Karpas-422 (cell line): ENCODE data around the gene SCAMP3. TPM values are rescaled to one million over a fixed set of nuclear protein-coding genes. Genes with fewer than 3 reads are reported as not detected.
"Not testable (repeated sequence)": the region's sequence is repeated elsewhere in the genome, so short reads cannot be mapped to it uniquely, and the experiment has no call there.

ENCODE experiments used
- DNase-seq: peaks from one replicate; pipeline ENCODE4 v3.0.0-alpha.2; 2015
- H2AFZ ChIP-seq: fragments of 200-600 bp; sonication (generic); 2 replicates; pipeline ENCODE4 v1.6.1; 2014; ENCODE audit warnings: antibody characterized with exemption, low read length, mixed read lengths
- H3K27ac ChIP-seq: fragments of 200-600 bp; sonication (generic); 2 replicates; pipeline ENCODE4 v1.5.1; 2014; ENCODE audit warnings: mild to moderate bottlenecking, low read length, moderate library complexity
- H3K27me3 ChIP-seq: fragments of 200-600 bp; sonication (generic); 2 replicates; pipeline ENCODE4 v1.6.1; 2014; ENCODE audit warnings: low read length, mixed read lengths
- H3K36me3 ChIP-seq: fragments of 200-600 bp; sonication (generic); 2 replicates; pipeline ENCODE4 v1.6.1; 2014; ENCODE audit warnings: low read length, mixed read lengths; ENCODE audit not compliant: insufficient read depth
- H3K4me1 ChIP-seq: fragments of 200-600 bp; sonication (generic); 2 replicates; pipeline ENCODE4 v1.6.1; 2014; ENCODE audit warnings: mild to moderate bottlenecking, low read length, mixed read lengths
- H3K4me2 ChIP-seq: fragments of 200-600 bp; sonication (generic); 2 replicates; pipeline ENCODE4 v1.6.1; 2014; ENCODE audit warnings: low read length, low read depth, mild to moderate bottlenecking; ENCODE audit not compliant: poor library complexity, severe bottlenecking
- H3K4me3 ChIP-seq: fragments of 200-600 bp; sonication (generic); 2 replicates; pipeline ENCODE4 v1.5.1; 2014; ENCODE audit warnings: mild to moderate bottlenecking, antibody characterized with exemption, low read length, mixed read lengths
- H3K79me2 ChIP-seq: fragments of 200-600 bp; sonication (generic); 2 replicates; pipeline ENCODE4 v1.6.1; 2014; ENCODE audit warnings: mild to moderate bottlenecking, low read length, mixed read lengths
- H3K9ac ChIP-seq: fragments of 200-600 bp; sonication (generic); 2 replicates; pipeline ENCODE4 v1.6.0; 2014; ENCODE audit warnings: low read length
- H3K9me2 ChIP-seq: fragments of 200-600 bp; sonication (generic), shearing (Covaris generic); replicated peaks from 2 replicates; pipeline ENCODE4 v1.6.0; 2014; ENCODE audit warnings: mild to moderate bottlenecking, low read length, moderate library complexity; ENCODE audit not compliant: insufficient read depth
- H3K9me3 ChIP-seq: fragments of 300-700, 200-600 bp; sonication (generic); 2 replicates; pipeline ENCODE4 v1.6.1; 2014; ENCODE audit warnings: low read length, mixed read lengths
- H4K20me1 ChIP-seq: fragments of 200-600 bp; sonication (generic); 2 replicates; pipeline ENCODE4 v1.6.1; 2014; ENCODE audit warnings: mild to moderate bottlenecking, antibody characterized with exemption, low read length, low read depth; ENCODE audit not compliant: insufficient read depth
- total RNA-seq: library from RNA; depleted of rRNA; stranded (reverse); fragments of >200 nt; shearing (Covaris generic); gene quantifications from 2 replicates; pipeline ENCODE4 v1.2.3, GENCODE V29; 2014; ENCODE audit warnings: low replicate concordance

Gene SCAMP3
- total RNA-seq, 1 experiment from 2014 or later = 69.7 TPM

DNA sequence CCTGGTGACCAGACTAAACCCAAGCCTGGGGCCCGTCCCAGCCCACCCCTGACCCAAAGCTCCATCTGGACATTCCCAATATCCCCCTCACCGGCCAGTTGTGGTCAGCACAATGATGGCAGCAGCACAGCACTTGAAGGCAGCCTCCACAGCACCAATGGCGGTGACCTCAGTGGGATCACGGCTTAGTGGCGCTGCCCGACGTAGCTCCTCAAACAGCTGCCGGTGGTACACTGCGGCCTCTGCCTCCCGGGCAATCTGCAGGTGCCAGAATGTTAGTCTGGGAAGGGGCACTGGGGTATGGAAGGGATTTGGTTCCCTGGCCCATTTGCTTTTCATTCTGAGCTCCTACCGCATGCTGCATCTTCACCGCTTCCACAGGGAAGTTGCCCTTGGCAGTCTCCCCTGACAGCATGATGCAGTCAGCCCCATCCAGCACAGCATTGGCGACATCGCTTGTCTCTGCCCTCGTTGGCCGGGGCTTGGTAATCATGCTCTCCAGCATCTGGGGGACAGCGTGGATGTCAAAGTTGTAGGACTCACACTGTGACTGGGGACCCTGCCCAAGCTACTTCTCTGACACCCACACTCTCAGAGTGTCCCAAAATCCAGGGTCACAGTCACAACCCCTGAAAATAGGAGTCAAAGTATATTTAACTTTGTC lies 31.1 kb upstream of the SCAMP3 start:
- peaks cover 2% of the 10 kb centered on the region; the same call in 1 of the 2 replicates for H3K4me1 ChIP-seq
- DNase-seq = no peak
- no peak overlapping the region for H3K9ac ChIP-seq
- H3K36me3 ChIP-seq = no peaks in the 10 kb centered on the region; the same call in 1 of the 2 replicates
- no peaks in the 10 kb centered on the region for H3K27me3 ChIP-seq
- H3K9me3 ChIP-seq = no peaks in the 10 kb centered on the region
- no peaks in the 10 kb centered on the region for H3K79me2 ChIP-seq
- H3K4me3 ChIP-seq = no peak overlapping the region
- H4K20me1 ChIP-seq = no peaks in the 10 kb centered on the region
- H2AFZ ChIP-seq = no peak overlapping the region
- H3K9me2 ChIP-seq = no peaks in the 10 kb centered on the region
- no peak overlapping the region for H3K27ac ChIP-seq
- no peak overlapping the region for H3K4me2 ChIP-seq

GRCh38 chr1:155291006-155291405 lies 28.8 kb upstream of the SCAMP3 start:
- not testable (repeated sequence) for H2AFZ ChIP-seq, H3K36me3 ChIP-seq, H3K9me2 ChIP-seq, H3K4me3 ChIP-seq, H4K20me1 ChIP-seq, H3K4me2 ChIP-seq, H3K27me3 ChIP-seq, DNase-seq, H3K79me2 ChIP-seq, H3K9me3 ChIP-seq, H3K27ac ChIP-seq, H3K4me1 ChIP-seq, H3K9ac ChIP-seq

DNA sequence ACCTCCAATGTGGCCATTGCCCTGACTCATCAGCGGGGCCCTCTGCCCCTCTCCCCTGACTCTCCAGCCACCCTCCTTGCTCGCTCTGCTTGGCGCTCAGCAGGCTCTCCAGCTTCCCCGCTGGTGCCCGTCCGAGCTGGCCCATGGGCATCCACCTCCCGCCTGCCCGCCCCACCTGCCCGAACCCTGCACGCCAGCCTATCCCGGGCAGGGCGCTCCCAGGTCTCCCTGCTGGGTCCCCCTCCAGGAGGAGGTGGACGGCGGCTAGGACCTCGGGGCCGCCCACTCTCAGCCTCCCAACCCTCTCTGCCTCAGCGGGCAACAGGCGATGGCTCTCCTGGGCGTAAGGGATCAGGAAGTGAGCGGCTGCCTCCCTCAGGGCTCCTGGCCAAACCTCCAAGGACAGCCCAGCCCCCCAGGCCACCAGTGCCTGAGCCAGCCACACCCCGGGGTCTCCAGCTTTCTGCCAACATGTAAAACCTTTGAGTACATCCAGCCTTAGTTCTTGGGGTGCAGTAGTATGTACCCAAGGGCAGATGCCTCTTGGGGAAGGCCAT lies 25.9 kb upstream of the SCAMP3 start:
- H3K4me2 ChIP-seq = no peak overlapping the region
- no peaks in the 10 kb centered on the region for H3K27me3 ChIP-seq
- H4K20me1 ChIP-seq = no peaks in the 10 kb centered on the region
- no peak overlapping the region for H3K4me3 ChIP-seq
- no peak overlapping the region for H3K27ac ChIP-seq
- H3K9ac ChIP-seq = no peak overlapping the region
- no peaks in the 10 kb centered on the region for H3K79me2 ChIP-seq
- DNase-seq = no peak
- no peaks in the 10 kb centered on the region for H3K9me3 ChIP-seq
- no peaks in the 10 kb centered on the region for H3K9me2 ChIP-seq
- no peaks in the 10 kb centered on the region; the same call in 1 of the 2 replicates for H3K36me3 ChIP-seq
- no peak overlapping the region for H2AFZ ChIP-seq
- peaks cover 5% of the 10 kb centered on the region for H3K4me1 ChIP-seq

DNA sequence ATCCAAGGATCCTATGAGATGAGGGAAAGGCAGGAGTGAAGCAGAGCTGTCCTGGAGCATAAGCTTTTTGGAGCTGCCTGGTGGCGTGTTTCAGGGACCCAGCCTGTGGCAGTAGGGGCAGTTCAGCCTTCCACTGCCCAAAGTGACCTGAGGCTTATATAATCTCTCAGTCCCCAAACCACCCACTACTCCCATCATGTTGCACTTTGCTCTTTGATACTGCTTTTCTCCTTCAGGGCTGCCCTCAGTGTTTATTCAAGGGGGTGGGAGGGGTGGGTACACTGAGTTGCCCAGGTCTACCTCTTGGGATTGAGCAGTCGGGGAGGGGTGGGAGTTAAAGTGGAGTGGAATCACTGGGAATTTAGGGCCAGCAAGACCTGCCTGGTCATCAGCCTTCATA lies 24.4 kb upstream of the SCAMP3 start:
- H3K27ac ChIP-seq = no peak overlapping the region
- H3K36me3 ChIP-seq = no peaks in the 10 kb centered on the region; the same call in 1 of the 2 replicates
- H3K4me3 ChIP-seq = no peak overlapping the region

DNA sequence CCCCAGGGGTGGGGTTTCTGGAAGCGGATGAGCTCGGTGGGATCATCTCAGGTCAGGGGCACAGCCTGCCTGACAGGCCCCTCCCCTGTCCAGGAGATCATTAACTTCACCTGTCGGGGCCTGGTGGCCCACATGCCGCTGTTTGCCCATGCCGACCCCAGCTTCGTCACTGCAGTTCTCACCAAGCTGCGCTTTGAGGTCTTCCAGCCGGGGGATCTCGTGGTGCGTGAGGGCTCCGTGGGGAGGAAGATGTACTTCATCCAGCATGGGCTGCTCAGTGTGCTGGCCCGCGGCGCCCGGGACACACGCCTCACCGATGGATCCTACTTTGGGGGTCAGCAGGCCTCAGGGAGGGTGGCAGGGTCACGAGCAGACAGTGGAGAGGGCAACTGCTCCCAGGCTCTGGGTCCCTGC lies 23.5 kb upstream of the SCAMP3 start:
- DNase-seq = no peak
- Histone ChIP-seq H3K79me2 (no peaks in the 10 kb centered on the region), H4K20me1 (no peaks in the 10 kb centered on the region), H3K4me2 (no peak overlapping the region), H3K4me1 (peaks cover 7% of the 10 kb centered on the region), H3K27me3 (no peaks in the 10 kb centered on the region), H3K9me2 (no peaks in the 10 kb centered on the region), H3K9ac (no peak overlapping the region), H3K36me3 (no peaks in the 10 kb centered on the region; the same call in 1 of the 2 replicates), H3K27ac (no peak overlapping the region), H3K9me3 (no peaks in the 10 kb centered on the region), H3K4me3 (no peak overlapping the region), H2AFZ (no peak overlapping the region)

More for the DNA sequence above, 24.4 kb upstream of the SCAMP3 start:
- no peak overlapping the region for H3K4me2 ChIP-seq
- peaks cover 7% of the 10 kb centered on the region for H3K4me1 ChIP-seq
- no peaks in the 10 kb centered on the region for H3K9me3 ChIP-seq
- H3K9me2 ChIP-seq = no peaks in the 10 kb centered on the region
- H4K20me1 ChIP-seq = no peaks in the 10 kb centered on the region
- DNase-seq = no peak
- no peak overlapping the region for H2AFZ ChIP-seq
- no peak overlapping the region for H3K9ac ChIP-seq
- no peaks in the 10 kb centered on the region for H3K79me2 ChIP-seq
- H3K27me3 ChIP-seq = no peaks in the 10 kb centered on the region

- Histone ChIP-seq H3K4me1 (peaks cover 7% of the 10 kb centered on the region), H3K4me2 (no peak overlapping the region), H3K36me3 (no peaks in the 10 kb centered on the region; the same call in 1 of the 2 replicates), H3K9ac (no peak overlapping the region), H2AFZ (no peak overlapping the region), H3K9me3 (no peaks in the 10 kb centered on the region), H3K4me3 (no peak overlapping the region), H3K9me2 (no peaks in the 10 kb centered on the region), H3K27ac (no peak overlapping the region), H3K27me3 (no peaks in the 10 kb centered on the region), H4K20me1 (no peaks in the 10 kb centered on the region), H3K79me2 (no peaks in the 10 kb centered on the region)
- DNase-seq = no peak
Measured at GRCh38 chr1:155285063-155285462, 22.9 kb upstream of the SCAMP3 start.

GRCh38 chr1:155284476-155284875 lies 22.3 kb upstream of the SCAMP3 start:
- Histone ChIP-seq H3K9me2 (no peaks in the 10 kb centered on the region), H4K20me1 (no peaks in the 10 kb centered on the region), H3K4me3 (no peak overlapping the region), H3K27me3 (no peaks in the 10 kb centered on the region), H3K9ac (no peak overlapping the region), H3K27ac (no peak overlapping the region), H3K4me1 (peaks cover 7% of the 10 kb centered on the region), H3K79me2 (no peaks in the 10 kb centered on the region), H3K36me3 (no peaks in the 10 kb centered on the region; the same call in 1 of the 2 replicates), H3K9me3 (no peaks in the 10 kb centered on the region), H3K4me2 (no peak overlapping the region), H2AFZ (no peak overlapping the region)
- DNase-seq = no peak

- no peaks in the 10 kb centered on the region for H3K27me3 ChIP-seq
- H3K4me1 ChIP-seq = peaks cover 24% of the 10 kb centered on the region
- DNase-seq = no peak
- H3K9me2 ChIP-seq = no peaks in the 10 kb centered on the region
- no peaks in the 10 kb centered on the region for H4K20me1 ChIP-seq
- no peaks in the 10 kb centered on the region for H3K79me2 ChIP-seq
- no peak overlapping the region for H3K27ac ChIP-seq
- no peaks in the 10 kb centered on the region for H3K36me3 ChIP-seq
- no peak overlapping the region for H3K4me2 ChIP-seq
- H3K9ac ChIP-seq = no peak overlapping the region
- H3K4me3 ChIP-seq = no peak overlapping the region
- H2AFZ ChIP-seq = no peak overlapping the region
- no peaks in the 10 kb centered on the region for H3K9me3 ChIP-seq
Measured at GRCh38 chr1:155282488-155283091, 20.4 kb upstream of the SCAMP3 start.
